ENCODE measurements around the gene KPNB1.
A peak's percentile ranks its signal among the peaks of the same experiment; 100 is the strongest.

The KPNB1 gene

DNA sequence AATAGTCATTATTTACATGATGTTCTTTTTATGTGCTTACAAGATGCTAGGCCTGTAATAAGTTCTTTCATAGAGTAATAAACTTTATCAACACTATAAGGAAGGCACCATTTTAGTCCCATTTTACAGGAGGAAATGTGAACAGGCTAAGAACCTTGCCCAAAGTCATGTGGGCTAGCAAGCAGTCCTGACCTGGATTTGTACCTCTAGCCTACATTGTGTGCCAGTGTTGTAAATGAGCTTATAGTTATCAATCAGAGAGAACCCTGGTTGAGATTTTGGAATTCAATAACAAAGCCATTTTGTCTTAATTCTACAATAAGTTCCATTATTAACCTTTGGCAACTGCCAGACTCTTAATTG is 37.6 kb downstream of the KPNB1 start:
- no peak overlapping the region for H3K9ac ChIP-seq (ENCODE audit: low read depth in 1 of 2, low read length in 2 of 2)
- no peak overlapping the region for H3K4me3 ChIP-seq (ENCODE audit: low read depth in 1 of 2, low read length in 2 of 2)
- H3K27ac ChIP-seq (ENCODE audit: low read depth, low read length): no peak overlapping the region
- no peaks in the 10 kb centered on the region for H3K9me3 ChIP-seq (ENCODE audit: control insufficient read depth in 1 of 2, low read length in 2 of 2)
- H3K36me3 ChIP-seq (ENCODE audit: control insufficient read depth in 1 of 2, insufficient read depth in 2 of 2, low read length in 2 of 2): peaks cover under 1 to 34% of the 10 kb centered on the region in 2 donors
- no peaks in the 10 kb centered on the region for H3K27me3 ChIP-seq (ENCODE audit: control insufficient read depth in 1 of 2, insufficient read depth in 2 of 2, low read length in 2 of 2)
- H3K4me1 ChIP-seq (ENCODE audit: control insufficient read depth in 1 of 2, insufficient read depth in 2 of 2, low read length in 2 of 2): peaks cover 0 to 1% of the 10 kb centered on the region in 2 donors

DNA sequence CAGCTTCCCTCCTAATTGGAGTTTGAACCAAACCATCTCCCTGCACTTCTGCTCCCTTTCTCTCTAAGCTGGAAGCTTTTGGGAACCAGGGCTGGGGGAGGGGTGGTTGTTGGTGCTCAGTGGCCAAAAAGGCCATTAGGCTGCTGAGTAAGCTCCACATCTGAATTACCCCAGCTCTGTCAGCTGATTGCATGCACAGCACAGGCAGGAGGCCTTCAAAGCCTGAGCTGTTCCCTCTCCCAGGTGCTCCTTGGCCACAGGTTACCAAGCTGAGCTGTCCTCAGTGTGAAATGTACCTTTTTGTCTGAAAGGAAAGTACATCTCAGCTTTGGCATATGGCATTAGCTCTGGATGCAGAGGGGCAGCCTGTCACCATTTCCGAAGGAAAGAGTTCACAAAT is 38.0 kb downstream of the KPNB1 start:
- no peaks in the 10 kb centered on the region for H3K9me3 ChIP-seq (ENCODE audit: control insufficient read depth in 1 of 2, low read length in 2 of 2)
- H3K4me3 ChIP-seq (ENCODE audit: low read depth in 1 of 2, low read length in 2 of 2): no peak overlapping the region
- H3K27me3 ChIP-seq (ENCODE audit: control insufficient read depth in 1 of 2, insufficient read depth in 2 of 2, low read length in 2 of 2): no peaks in the 10 kb centered on the region
- H3K4me1 ChIP-seq (ENCODE audit: control insufficient read depth in 1 of 2, insufficient read depth in 2 of 2, low read length in 2 of 2): peaks cover 2 to 6% of the 10 kb centered on the region in 2 donors
- peaks cover 0 to 30% of the 10 kb centered on the region in 2 donors for H3K36me3 ChIP-seq (ENCODE audit: control insufficient read depth in 1 of 2, insufficient read depth in 2 of 2, low read length in 2 of 2)
- H3K27ac ChIP-seq (ENCODE audit: low read depth, low read length): no peak overlapping the region
- H3K9ac ChIP-seq (ENCODE audit: low read depth in 1 of 2, low read length in 2 of 2): no peak overlapping the region

DNA sequence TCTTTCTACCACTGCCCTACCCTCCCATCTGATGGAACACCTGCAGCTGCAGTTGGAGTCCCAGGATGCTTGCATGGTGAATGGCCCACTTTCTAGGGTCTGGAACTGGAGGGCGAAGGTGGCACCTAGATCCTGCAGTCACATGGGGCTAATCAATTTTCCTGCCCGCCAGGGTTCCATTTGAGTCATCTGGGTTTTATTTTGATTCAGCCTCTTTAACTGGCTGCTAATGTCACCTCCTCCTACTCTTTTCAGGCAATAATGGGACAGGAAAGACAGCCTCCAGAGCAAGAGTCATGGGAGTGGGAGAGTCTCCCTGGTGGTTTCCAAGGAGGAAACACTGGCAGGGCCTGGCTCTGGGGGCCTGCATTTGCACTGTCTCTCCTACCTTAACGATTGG is 40.4 kb downstream of the KPNB1 start:
- Histone ChIP-seq H3K27ac (ENCODE audit: low read depth, low read length) (no peak overlapping the region), H3K4me1 (ENCODE audit: control insufficient read depth in 1 of 2, insufficient read depth in 2 of 2, low read length in 2 of 2) (peaks cover 11 to 19% of the 10 kb centered on the region in 2 donors), H3K36me3 (ENCODE audit: control insufficient read depth in 1 of 2, insufficient read depth in 2 of 2, low read length in 2 of 2) (peaks cover 0 to 9% of the 10 kb centered on the region in 2 donors), H3K9ac (ENCODE audit: low read depth in 1 of 2, low read length in 2 of 2) (no peak overlapping the region), H3K27me3 (ENCODE audit: control insufficient read depth in 1 of 2, insufficient read depth in 2 of 2, low read length in 2 of 2) (no peaks in the 10 kb centered on the region), H3K4me3 (ENCODE audit: low read depth in 1 of 2, low read length in 2 of 2) (no peak overlapping the region), H3K9me3 (ENCODE audit: control insufficient read depth in 1 of 2, low read length in 2 of 2) (no peaks in the 10 kb centered on the region)

DNA sequence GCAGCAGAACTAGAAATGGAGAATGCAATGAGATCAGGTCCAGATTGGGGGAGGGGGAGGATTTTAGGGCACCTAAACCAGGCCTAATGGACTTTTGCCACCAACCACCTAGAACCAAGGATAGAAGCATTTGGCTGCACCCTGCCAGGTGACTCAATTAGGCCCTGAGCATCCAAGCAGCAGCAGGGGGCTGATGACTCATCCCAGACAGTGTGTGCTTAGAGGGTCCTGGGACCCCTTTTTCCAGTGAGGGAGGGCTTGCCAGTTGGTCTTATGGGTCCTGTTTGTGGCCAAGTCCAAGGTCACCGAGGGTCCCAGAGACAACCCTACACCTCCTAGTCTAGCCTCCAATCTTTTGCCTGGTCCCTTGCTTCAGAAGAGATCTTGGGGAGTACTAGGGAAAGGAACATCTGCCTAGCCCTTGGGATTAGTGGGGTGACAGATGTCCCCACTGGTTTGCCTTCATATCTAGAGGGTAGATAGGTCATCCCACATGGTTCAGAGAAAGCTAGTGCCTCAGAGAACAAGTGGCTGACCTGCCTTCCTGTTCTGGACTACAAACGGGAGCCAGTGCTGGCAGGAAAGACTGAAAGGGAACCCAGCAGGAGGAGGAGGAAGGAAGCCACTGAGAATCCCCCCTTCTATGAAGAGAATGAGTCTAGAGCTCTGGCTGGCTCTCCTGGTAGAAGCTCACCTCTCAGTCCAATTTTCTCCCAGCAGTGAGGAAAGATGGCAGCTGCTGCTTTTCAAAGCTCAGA is 42.6 kb downstream of the KPNB1 start:
- Histone ChIP-seq H3K36me3 (ENCODE audit: control insufficient read depth in 1 of 2, insufficient read depth in 2 of 2, low read length in 2 of 2) (no peaks in the 10 kb centered on the region), H3K27me3 (ENCODE audit: control insufficient read depth in 1 of 2, insufficient read depth in 2 of 2, low read length in 2 of 2) (no peaks in the 10 kb centered on the region), H3K27ac (ENCODE audit: low read depth, low read length) (no peak overlapping the region), H3K9me3 (ENCODE audit: control insufficient read depth in 1 of 2, low read length in 2 of 2) (no peaks in the 10 kb centered on the region), H3K9ac (ENCODE audit: low read depth in 1 of 2, low read length in 2 of 2) (no peak overlapping the region), H3K4me3 (ENCODE audit: low read depth in 1 of 2, low read length in 2 of 2) (no peak overlapping the region), H3K4me1 (ENCODE audit: control insufficient read depth in 1 of 2, insufficient read depth in 2 of 2, low read length in 2 of 2) (peaks cover 11 to 20% of the 10 kb centered on the region in 2 donors)

DNA sequence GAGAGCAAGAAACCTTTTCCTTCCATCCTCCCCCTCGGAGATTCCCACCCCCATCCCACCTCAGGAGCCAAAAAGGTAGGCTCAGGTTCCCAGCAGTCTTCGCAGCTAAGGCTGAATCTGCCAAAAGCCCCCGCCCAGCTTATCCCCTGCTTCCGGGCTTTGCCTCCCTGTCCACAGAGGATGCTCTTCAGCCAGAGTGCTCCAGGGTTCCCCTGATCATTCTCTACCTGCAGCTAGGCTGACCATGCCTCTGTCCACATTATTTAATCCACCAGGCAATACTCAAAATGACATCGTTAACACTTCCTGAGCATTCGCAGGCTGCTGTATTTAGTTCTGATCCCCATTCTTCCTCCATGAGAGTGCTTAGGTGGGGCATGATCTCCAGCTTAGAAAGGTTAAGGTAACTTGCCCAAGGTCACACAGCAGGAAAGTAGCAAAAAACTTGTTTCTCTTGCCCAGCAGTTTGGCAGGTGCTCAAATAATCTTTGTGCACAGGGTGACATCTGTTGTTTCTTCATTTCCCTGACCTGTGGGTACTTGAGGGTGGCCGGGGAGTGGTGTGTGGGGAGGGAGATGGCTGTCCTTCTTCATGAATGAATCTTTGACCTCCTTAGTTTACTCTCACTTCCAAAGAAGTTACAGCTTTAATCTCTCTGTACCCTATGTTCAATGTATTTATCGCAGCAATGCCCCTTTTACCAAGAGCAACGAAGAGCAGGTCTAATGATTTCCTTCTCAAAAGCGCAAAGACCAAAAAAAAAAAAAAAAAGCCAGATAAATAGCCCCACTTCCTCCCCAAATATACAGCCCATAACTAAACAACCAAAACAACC is 43.4 kb downstream of the KPNB1 start:
- Histone ChIP-seq H3K4me1 (ENCODE audit: control insufficient read depth in 1 of 2, insufficient read depth in 2 of 2, low read length in 2 of 2) (peaks cover 11 to 20% of the 10 kb centered on the region in 2 donors), H3K27me3 (ENCODE audit: control insufficient read depth in 1 of 2, insufficient read depth in 2 of 2, low read length in 2 of 2) (no peaks in the 10 kb centered on the region), H3K9ac (ENCODE audit: low read depth in 1 of 2, low read length in 2 of 2) (peak overlapping the region; percentile 18 to 25), H3K9me3 (ENCODE audit: control insufficient read depth in 1 of 2, low read length in 2 of 2) (no peaks in the 10 kb centered on the region), H3K4me3 (ENCODE audit: low read depth in 1 of 2, low read length in 2 of 2) (peak overlapping the region; percentile 50 to 62), H3K27ac (ENCODE audit: low read depth, low read length) (no peak overlapping the region), H3K36me3 (ENCODE audit: control insufficient read depth in 1 of 2, insufficient read depth in 2 of 2, low read length in 2 of 2) (no peaks in the 10 kb centered on the region)

DNA sequence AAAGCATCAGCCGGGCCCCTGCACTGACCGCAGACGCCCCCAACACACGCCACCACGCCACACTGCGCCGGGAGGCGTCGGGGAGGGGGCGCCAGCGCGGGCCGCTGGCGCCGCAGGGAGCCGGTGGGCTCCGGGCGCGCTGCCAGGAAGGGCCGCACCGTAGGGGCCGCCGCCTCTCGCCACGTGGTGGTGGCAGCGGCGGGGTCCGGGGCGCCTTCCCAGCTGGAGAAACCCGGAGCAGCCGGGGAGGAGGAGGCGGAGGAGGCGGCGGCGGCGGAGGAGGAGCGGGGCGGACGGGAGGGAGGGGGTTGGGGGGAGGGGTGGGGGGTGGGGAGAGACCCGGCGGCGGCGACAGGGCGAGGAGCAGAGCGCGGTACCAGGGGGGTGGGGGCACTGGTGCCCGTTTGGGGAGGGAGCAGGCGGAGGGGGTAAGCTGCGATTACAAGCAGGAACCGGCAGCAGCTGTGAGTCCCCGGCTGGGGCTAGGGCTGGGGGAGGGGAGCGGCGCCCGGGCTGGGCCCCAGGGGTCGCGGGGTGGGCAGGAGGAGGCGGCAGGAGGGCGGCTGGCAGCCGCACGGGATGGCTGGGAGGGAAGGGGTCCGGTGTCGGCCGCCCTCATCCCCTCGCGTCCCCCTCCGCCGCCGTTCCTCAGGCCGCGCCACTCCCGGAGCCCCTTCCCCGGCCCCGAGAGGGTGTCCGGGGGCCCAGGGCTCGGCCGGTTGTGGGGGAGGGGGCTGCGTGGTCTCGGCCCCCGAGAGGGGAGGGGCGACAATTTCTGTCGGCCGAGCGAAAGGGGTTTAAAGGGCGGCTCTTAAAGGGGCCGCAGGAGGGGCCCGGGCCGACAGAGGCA is 44.2 kb downstream of the KPNB1 start, which contains the start of gene TBKBP1:
TSS of gene TBKBP1 (plus strand) at position 431 of the 850 bp plus-strand sequence. CDS start 1,952 bp downstream, outside the sequence.
- Histone ChIP-seq H3K27me3 (ENCODE audit: control insufficient read depth in 1 of 2, insufficient read depth in 2 of 2, low read length in 2 of 2) (no peaks in the 10 kb centered on the region), H3K36me3 (ENCODE audit: control insufficient read depth in 1 of 2, insufficient read depth in 2 of 2, low read length in 2 of 2) (no peaks in the 10 kb centered on the region), H3K9ac (ENCODE audit: low read depth in 1 of 2, low read length in 2 of 2) (peak within 1 kb of the TSS; percentile 18 to 39), H3K4me3 (ENCODE audit: low read depth in 1 of 2, low read length in 2 of 2) (peak within 1 kb of the TSS; percentile 62 to 74), H3K4me1 (ENCODE audit: control insufficient read depth in 1 of 2, insufficient read depth in 2 of 2, low read length in 2 of 2) (peaks cover 11 to 20% of the 10 kb centered on the region in 2 donors), H3K9me3 (ENCODE audit: control insufficient read depth in 1 of 2, low read length in 2 of 2) (no peaks in the 10 kb centered on the region), H3K27ac (ENCODE audit: low read depth, low read length) (no peak within 1 kb of the TSS)

DNA sequence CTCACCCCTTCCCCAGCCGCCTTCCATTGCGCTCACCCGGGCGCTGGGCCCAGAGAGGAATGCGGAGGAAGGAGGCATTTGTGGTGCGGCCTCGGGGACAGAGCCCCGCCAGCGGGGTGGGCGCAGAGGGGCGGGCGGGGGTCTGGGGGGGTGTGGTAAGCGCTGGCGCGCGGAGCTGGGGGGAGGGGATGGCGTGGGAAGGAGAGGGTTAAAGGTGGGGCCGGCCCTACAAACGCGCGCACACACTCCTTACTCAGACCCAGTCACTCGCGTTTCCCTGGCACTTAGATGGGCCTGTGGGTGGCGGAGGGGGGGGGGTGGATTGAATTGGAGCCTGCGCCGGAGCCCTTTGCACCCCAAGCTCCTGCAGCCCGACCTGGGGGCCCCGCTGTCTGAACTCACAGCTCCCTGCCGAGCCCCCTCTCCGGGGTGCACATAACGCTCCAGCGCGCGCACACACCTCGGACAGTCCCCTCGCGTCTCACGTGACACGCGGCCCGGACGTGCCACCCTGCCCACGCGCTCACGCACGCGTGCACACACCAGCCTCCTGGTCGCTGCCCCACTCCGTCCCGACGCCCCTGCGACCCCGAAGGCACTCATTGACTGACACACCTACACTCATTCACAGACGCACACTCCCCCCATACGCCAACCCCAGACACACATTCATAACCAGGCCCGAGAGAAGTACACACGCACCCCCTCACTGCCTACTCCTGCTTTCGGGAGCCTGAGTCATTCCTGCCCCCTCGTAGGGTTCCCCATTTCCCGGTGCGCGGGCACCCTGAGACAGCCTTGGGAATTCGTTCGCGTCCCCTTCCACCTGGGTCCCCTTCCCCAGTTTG is 45.1 kb downstream of the KPNB1 start:
- no peaks in the 10 kb centered on the region for H3K9me3 ChIP-seq (ENCODE audit: control insufficient read depth in 1 of 2, low read length in 2 of 2)
- no peaks in the 10 kb centered on the region for H3K36me3 ChIP-seq (ENCODE audit: control insufficient read depth in 1 of 2, insufficient read depth in 2 of 2, low read length in 2 of 2)
- no peaks in the 10 kb centered on the region for H3K27me3 ChIP-seq (ENCODE audit: control insufficient read depth in 1 of 2, insufficient read depth in 2 of 2, low read length in 2 of 2)
- H3K4me1 ChIP-seq (ENCODE audit: control insufficient read depth in 1 of 2, insufficient read depth in 2 of 2, low read length in 2 of 2): peaks cover 11 to 20% of the 10 kb centered on the region in 2 donors
- H3K4me3 ChIP-seq (ENCODE audit: low read depth in 1 of 2, low read length in 2 of 2): peak overlapping the region; percentile 62 to 74
- peak overlapping the region; percentile 20 for H3K27ac ChIP-seq (ENCODE audit: low read depth, low read length)
- H3K9ac ChIP-seq (ENCODE audit: low read depth in 1 of 2, low read length in 2 of 2): peak overlapping the region; percentile 4 to 39

DNA sequence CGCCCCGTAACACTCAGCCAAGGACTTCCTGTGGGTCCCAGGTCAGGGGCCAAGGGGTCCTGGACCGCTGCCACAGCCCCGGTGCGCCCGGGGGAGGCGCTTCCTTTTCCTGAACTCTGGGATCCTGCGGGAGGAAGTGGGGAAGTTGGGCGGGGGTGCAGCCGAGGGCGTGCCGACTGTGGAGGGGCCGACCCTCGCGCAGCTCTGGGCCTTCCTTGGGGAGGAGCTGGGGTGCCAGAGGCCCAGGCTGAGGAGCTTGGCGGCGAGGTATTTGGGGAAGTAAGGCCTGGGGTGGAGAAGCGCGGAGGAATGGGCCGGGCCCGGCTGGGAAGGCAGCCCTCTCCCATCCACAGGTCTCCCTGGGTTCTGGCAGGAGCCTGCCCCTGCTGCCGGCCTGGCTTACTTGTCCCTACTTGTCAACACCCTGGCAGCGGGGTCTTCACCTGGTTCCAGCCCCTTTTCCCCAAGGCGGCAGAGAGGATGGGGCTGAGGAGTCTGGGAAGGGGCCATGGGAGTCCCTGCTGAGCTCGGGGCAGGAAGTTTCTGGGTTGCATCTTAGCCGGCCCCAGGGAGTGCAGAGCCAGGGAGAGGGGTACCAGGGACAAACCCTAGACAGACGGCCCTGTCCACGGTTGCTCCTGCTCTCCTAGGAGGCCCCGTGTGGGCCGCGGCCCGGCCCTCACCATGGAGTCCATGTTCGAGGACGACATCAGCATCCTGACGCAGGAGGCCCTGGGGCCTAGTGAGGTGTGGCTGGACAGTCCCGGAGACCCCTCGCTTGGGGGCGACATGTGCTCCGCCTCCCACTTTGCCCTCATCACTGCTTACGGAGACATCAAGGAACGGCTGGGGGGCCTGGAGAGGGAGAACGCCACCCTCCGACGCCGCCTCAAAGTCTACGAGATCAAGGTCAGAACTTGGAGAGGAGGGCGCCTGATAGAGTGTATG is 46.0 kb downstream of the KPNB1 start:
- Histone ChIP-seq H3K27me3 (ENCODE audit: control insufficient read depth in 1 of 2, insufficient read depth in 2 of 2, low read length in 2 of 2) (no peaks in the 10 kb centered on the region), H3K9ac (ENCODE audit: low read depth in 1 of 2, low read length in 2 of 2) (peak overlapping the region; percentile 4 to 39), H3K36me3 (ENCODE audit: control insufficient read depth in 1 of 2, insufficient read depth in 2 of 2, low read length in 2 of 2) (no peaks in the 10 kb centered on the region), H3K9me3 (ENCODE audit: control insufficient read depth in 1 of 2, low read length in 2 of 2) (no peaks in the 10 kb centered on the region), H3K27ac (ENCODE audit: low read depth, low read length) (peak overlapping the region; percentile 20), H3K4me3 (ENCODE audit: low read depth in 1 of 2, low read length in 2 of 2) (peak overlapping the region; percentile 62 to 74), H3K4me1 (ENCODE audit: control insufficient read depth in 1 of 2, insufficient read depth in 2 of 2, low read length in 2 of 2) (peaks cover 11 to 20% of the 10 kb centered on the region in 2 donors)
